ENCODE measurements around the gene PRKCE.

The PRKCE gene

GRCh38 chr2:45786836-45787357 is 135.4 kb downstream of the PRKCE start:
- DNase-seq, result no peak

GRCh38 chr2:45788401-45788800 is 136.9 kb downstream of the PRKCE start:
- DNase-seq, result no peak

GRCh38 chr2:45789317-45789716 is 137.8 kb downstream of the PRKCE start:
- no peak for DNase-seq

GRCh38 chr2:45789961-45790723 is 138.7 kb downstream of the PRKCE start:
- no peak for DNase-seq

- no peak for DNase-seq
Observed at GRCh38 chr2:45793305-45793962, 142.0 kb downstream of the PRKCE start.

- DNase-seq, result peak; percentile 92
Observed at GRCh38 chr2:45794134-45794617, 142.7 kb downstream of the PRKCE start.

- DNase-seq, result no peak
Observed at GRCh38 chr2:45796500-45796899, 145.0 kb downstream of the PRKCE start.

GRCh38 chr2:45797451-45798230 is 146.2 kb downstream of the PRKCE start:
- DNase-seq, result no peak

GRCh38 chr2:45799679-45800381 is 148.4 kb downstream of the PRKCE start:
- no peak for DNase-seq

GRCh38 chr2:45802499-45803138 is 151.1 kb downstream of the PRKCE start:
- DNase-seq, result no peak

- DNase-seq, result no peak
Observed at GRCh38 chr2:45804987-45805755, 153.7 kb downstream of the PRKCE start.

- DNase-seq, result no peak
Observed at GRCh38 chr2:45806563-45807358, 155.3 kb downstream of the PRKCE start.

- no peak for DNase-seq
Observed at GRCh38 chr2:45808294-45808800, 156.9 kb downstream of the PRKCE start.

GRCh38 chr2:45809205-45809604 is 157.7 kb downstream of the PRKCE start:
- no peak for DNase-seq

- no peak for DNase-seq
Observed at GRCh38 chr2:45812011-45812500, 160.6 kb downstream of the PRKCE start.

- DNase-seq, result peak; percentile 30
Observed at GRCh38 chr2:45813003-45813941, 161.8 kb downstream of the PRKCE start.

- no peak for DNase-seq
Observed at GRCh38 chr2:45814488-45814887, 163.0 kb downstream of the PRKCE start.

GRCh38 chr2:45814951-45815621 is 163.6 kb downstream of the PRKCE start:
- no peak for DNase-seq

All from NCI-H226 (cell line).